Activated T-helper 1 cell treated with Interleukin-2 at 50 U/mL for 16 hours (primary cell): ENCODE measurements around the gene LRCOL1.
A peak's percentile ranks its signal among the peaks of the same experiment; 100 is the strongest.

Experiments used
- DNase-seq: peaks from one replicate; pipeline ENCODE4 v3.0.0-alpha.2; 2020; ENCODE audit warnings: low read depth

Gene LRCOL1

GRCh38 chr12:132562489-132563021 lies 47.8 kb downstream of the LRCOL1 start:
- DNase-seq, result no peak

GRCh38 chr12:132561427-132562156 lies 48.8 kb downstream of the LRCOL1 start:
- no peak for DNase-seq

GRCh38 chr12:132560614-132561426 lies 49.6 kb downstream of the LRCOL1 start:
- DNase-seq, result peak; percentile 46

- no peak for DNase-seq
Observed at GRCh38 chr12:132560364-132560613, 50.1 kb downstream of the LRCOL1 start.

- no peak for DNase-seq
Observed at GRCh38 chr12:132559652-132560363, 50.6 kb downstream of the LRCOL1 start.

- no peak for DNase-seq
Observed at GRCh38 chr12:132558861-132559623, 51.3 kb downstream of the LRCOL1 start.

GRCh38 chr12:132558042-132558856 lies 52.1 kb downstream of the LRCOL1 start:
- DNase-seq, result no peak

GRCh38 chr12:132557291-132558015 lies 52.9 kb downstream of the LRCOL1 start:
- no peak for DNase-seq

GRCh38 chr12:132556801-132557200 lies 53.6 kb downstream of the LRCOL1 start:
- no peak for DNase-seq

GRCh38 chr12:132556216-132556615 lies 54.2 kb downstream of the LRCOL1 start:
- no peak for DNase-seq

- no peak for DNase-seq
Observed at GRCh38 chr12:132555686-132556085, 54.7 kb downstream of the LRCOL1 start.

- DNase-seq, result no peak
Observed at GRCh38 chr12:132554845-132555630, 55.3 kb downstream of the LRCOL1 start.
